Activated naive CD4-positive, alpha-beta T cell treated with anti-CD3 and anti-CD28 coated beads, Interleukin-2, amount 50 U/mL, for 24 hours (primary cell): ENCODE results near the gene COL12A1.
"Not testable (repeated sequence)": the region's sequence is repeated elsewhere in the genome, so short reads cannot be mapped to it uniquely, and the experiment has no call there.

Experiments
- H3K27ac Mint-ChIP-seq: one replicate; pipeline ENCODE4 v1.8.0; 2021; ENCODE audit warnings: mild to moderate bottlenecking, mixed read lengths
- H3K27me3 Mint-ChIP-seq: one replicate; pipeline ENCODE4 v1.8.0; 2021; ENCODE audit warnings: mixed read lengths
- H3K36me3 Mint-ChIP-seq: one replicate; pipeline ENCODE4 v1.8.0; 2021; ENCODE audit warnings: mixed read lengths
- H3K4me1 Mint-ChIP-seq: one replicate; pipeline ENCODE4 v1.8.0; 2021; ENCODE audit warnings: mixed read lengths
- H3K4me3 Mint-ChIP-seq: one replicate; pipeline ENCODE4 v1.8.0; 2021; ENCODE audit warnings: mild to moderate bottlenecking, mixed read lengths
- H3K9me3 Mint-ChIP-seq: one replicate; pipeline ENCODE4 v1.8.0; 2021; ENCODE audit warnings: mixed read lengths

COL12A1 gene

GRCh38 chr6:75204217-75204958 is 1.5 kb downstream of the COL12A1 start:
- no peaks in the 10 kb centered on the region for H3K9me3 Mint-ChIP-seq
- peaks cover 61% of the 10 kb centered on the region for H3K4me1 Mint-ChIP-seq
- no peaks in the 10 kb centered on the region for H3K36me3 Mint-ChIP-seq
- H3K4me3 Mint-ChIP-seq, result peak overlapping the region; percentile 77
- no peak overlapping the region for H3K27ac Mint-ChIP-seq
- H3K27me3 Mint-ChIP-seq, result peaks cover 62% of the 10 kb centered on the region

DNA sequence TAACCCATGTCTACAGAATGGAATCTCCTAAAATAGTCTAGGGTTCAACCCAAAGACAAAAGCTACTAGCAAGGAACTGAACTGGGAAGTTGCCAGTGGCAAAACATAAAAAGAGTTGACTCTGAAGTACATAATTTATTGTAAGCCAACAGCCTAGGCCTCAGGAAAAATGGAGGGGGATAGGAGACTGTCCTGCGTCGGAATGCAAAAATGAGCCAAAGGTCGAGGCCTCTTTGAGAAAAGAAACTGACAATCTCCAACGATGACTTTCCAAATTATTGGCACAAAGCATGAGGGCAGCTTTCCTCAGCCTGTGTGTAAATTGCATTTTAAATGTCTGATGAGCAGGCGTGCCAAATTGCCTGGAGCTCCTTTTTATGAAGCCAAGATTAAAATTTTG is 2.1 kb downstream of the COL12A1 start:
- Mint-ChIP-seq H3K4me1 (peaks cover 56% of the 10 kb centered on the region), H3K27me3 (peaks cover 58% of the 10 kb centered on the region), H3K9me3 (no peaks in the 10 kb centered on the region), H3K27ac (no peak overlapping the region), H3K4me3 (no peak overlapping the region), H3K36me3 (no peaks in the 10 kb centered on the region)

DNA sequence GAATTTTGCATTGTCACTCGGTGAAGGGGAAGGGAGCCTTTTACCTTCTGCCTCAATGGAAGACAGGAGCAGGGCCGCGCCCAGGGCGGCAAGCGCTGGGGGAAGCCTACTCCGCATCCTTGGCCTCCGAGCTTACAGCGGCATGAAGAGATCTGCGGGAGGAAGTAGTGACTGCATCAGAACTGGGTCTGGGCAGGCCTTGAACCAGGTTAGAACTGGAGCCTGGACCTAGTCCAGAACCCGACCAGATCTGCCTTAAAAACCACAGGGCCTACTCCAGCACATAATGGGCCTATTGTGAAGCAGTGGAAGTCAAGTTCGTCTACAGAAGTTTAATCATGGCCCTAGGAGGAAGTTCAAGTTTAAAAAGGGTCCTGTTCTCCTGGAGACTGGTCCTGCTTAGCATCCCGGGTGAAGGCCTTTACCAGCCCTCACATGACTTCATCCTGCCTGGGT is 3.1 kb downstream of the COL12A1 start:
- peaks cover 55% of the 10 kb centered on the region for H3K27me3 Mint-ChIP-seq
- H3K4me1 Mint-ChIP-seq, result peaks cover 48% of the 10 kb centered on the region
- H3K4me3 Mint-ChIP-seq, result peak overlapping the region; percentile 26
- H3K9me3 Mint-ChIP-seq, result no peaks in the 10 kb centered on the region
- H3K36me3 Mint-ChIP-seq, result no peaks in the 10 kb centered on the region
- no peak overlapping the region for H3K27ac Mint-ChIP-seq

GRCh38 chr6:75201901-75202672 is 3.8 kb downstream of the COL12A1 start:
- H3K4me1 Mint-ChIP-seq, result peaks cover 42% of the 10 kb centered on the region
- H3K4me3 Mint-ChIP-seq, result peak overlapping the region; percentile 26
- H3K9me3 Mint-ChIP-seq, result no peaks in the 10 kb centered on the region
- no peaks in the 10 kb centered on the region for H3K36me3 Mint-ChIP-seq
- peaks cover 49% of the 10 kb centered on the region for H3K27me3 Mint-ChIP-seq
- H3K27ac Mint-ChIP-seq, result no peak overlapping the region

DNA sequence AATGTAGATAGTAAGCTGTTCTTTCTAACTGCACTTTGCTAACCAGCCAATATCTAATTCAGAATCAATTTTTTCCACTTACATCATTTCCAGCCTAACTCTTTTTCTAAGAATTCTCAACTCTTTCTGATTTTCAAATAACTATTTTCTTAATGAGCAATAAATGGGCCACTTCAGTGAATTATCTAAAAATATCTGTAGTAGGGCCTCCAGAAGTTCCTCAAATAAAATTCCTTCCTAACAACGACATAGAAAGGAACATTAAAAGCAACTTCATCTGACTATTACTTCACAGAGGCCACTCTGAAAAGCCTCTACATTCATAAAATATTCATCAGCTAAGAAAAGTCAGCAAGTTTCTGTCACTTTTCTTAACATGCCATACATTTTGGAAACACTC is 4.8 kb downstream of the COL12A1 start:
- peaks cover 32% of the 10 kb centered on the region for H3K4me1 Mint-ChIP-seq
- no peaks in the 10 kb centered on the region for H3K9me3 Mint-ChIP-seq
- no peaks in the 10 kb centered on the region for H3K36me3 Mint-ChIP-seq
- no peak overlapping the region for H3K4me3 Mint-ChIP-seq
- H3K27me3 Mint-ChIP-seq, result peaks cover 46% of the 10 kb centered on the region
- H3K27ac Mint-ChIP-seq, result no peak overlapping the region

DNA sequence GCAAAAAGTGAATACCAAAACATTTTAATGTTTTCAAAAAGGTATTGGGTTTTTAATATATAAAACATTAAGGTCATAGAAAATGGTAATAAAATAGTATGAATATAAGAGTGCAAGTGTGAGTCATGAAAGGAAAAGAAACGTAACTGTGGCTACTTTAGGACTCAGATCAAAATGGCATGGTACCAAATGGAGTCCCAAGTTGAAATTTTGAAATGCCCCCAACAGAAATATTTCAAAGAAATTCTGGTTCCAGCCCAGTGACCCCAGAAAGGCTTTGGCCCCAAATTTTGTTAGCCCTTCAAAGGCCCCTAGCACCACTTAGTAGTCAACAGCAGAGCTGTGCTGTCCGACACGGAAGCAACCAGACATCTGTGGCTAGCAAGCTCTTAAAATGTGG is 6.0 kb downstream of the COL12A1 start:
- H3K4me1 Mint-ChIP-seq, result peaks cover 23% of the 10 kb centered on the region
- H3K36me3 Mint-ChIP-seq, result no peaks in the 10 kb centered on the region
- no peak overlapping the region for H3K4me3 Mint-ChIP-seq
- H3K27me3 Mint-ChIP-seq, result peaks cover 39% of the 10 kb centered on the region
- no peak overlapping the region for H3K27ac Mint-ChIP-seq
- no peaks in the 10 kb centered on the region for H3K9me3 Mint-ChIP-seq

GRCh38 chr6:75196081-75196687 is 9.7 kb downstream of the COL12A1 start:
- H3K4me1 Mint-ChIP-seq, result no peaks in the 10 kb centered on the region
- H3K9me3 Mint-ChIP-seq, result no peaks in the 10 kb centered on the region
- no peaks in the 10 kb centered on the region for H3K36me3 Mint-ChIP-seq
- no peak overlapping the region for H3K27ac Mint-ChIP-seq
- peaks cover 11% of the 10 kb centered on the region for H3K27me3 Mint-ChIP-seq
- H3K4me3 Mint-ChIP-seq, result no peak overlapping the region

GRCh38 chr6:75188221-75188925 is 17.5 kb downstream of the COL12A1 start:
- Mint-ChIP-seq H3K4me1 (no peaks in the 10 kb centered on the region), H3K9me3 (no peaks in the 10 kb centered on the region), H3K4me3 (no peak overlapping the region), H3K27ac (no peak overlapping the region), H3K27me3 (peaks cover 15% of the 10 kb centered on the region), H3K36me3 (no peaks in the 10 kb centered on the region)

DNA sequence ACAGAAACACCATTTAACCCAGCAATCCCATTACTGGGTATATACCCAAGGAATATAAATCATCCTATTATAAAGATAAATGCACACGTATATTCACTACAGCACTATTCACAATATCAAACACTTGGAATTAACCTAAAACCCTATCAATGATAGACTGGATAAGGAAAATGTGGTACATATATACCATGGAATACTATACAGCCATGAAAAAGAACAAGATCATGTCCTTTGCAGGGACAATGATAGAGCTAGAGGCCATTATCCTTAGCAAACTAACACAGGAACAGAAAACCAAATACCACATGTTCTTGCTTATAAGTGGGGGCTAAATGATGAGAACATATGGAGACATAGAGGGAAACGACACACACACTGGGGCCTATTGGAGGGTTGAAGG is 19.3 kb downstream of the COL12A1 start:
- not testable (repeated sequence) for H3K27ac Mint-ChIP-seq, H3K9me3 Mint-ChIP-seq, H3K36me3 Mint-ChIP-seq, H3K4me1 Mint-ChIP-seq, H3K4me3 Mint-ChIP-seq
- H3K27me3 Mint-ChIP-seq, result peaks cover 22% of the 10 kb centered on the region

DNA sequence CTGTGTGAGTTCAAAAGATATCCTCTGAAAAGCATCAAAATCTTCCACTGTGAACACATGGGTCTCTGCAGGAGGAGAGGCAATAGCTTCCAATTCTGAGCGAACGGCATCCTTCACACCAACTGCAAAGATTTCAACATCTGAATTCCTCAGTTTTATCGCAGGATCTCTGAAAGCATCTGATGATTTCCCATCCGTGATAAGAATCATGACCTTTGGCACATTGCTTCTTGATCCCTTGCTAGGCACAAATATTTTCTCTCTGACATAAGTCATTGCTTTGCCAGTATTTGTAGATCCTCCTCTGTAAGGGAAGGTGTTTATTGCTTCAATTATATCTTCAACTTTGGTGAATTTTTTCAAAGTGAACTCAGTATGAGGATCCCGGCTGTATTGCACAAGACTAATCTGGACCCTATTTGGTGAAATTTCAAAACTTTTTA is 22.7 kb downstream of the COL12A1 start:
- peaks cover 21% of the 10 kb centered on the region for H3K27me3 Mint-ChIP-seq
- H3K27ac Mint-ChIP-seq, result no peak overlapping the region
- no peaks in the 10 kb centered on the region for H3K36me3 Mint-ChIP-seq
- H3K4me1 Mint-ChIP-seq, result no peaks in the 10 kb centered on the region
- H3K9me3 Mint-ChIP-seq, result no peaks in the 10 kb centered on the region
- H3K4me3 Mint-ChIP-seq, result no peak overlapping the region

DNA sequence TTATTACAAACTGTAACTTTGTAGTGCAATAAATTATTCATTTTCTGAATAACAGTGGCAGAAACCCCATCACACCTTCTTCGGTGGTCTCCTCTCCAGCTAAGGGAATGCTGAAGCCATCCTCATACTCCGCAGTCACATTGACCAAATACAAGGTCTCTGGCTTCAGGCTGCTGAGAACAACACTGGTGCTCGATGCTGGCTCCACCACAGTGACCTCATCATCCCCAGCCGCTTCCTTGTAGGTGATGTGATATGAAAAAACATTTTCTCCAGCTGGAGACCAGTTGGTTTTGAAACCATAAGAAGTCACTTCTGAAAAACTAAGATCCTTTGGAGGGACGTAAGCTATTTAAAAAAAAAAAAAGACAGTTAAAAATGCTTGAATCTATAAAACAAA is 25.0 kb downstream of the COL12A1 start:
- Mint-ChIP-seq H3K4me1 (no peaks in the 10 kb centered on the region), H3K27ac (no peak overlapping the region), H3K9me3 (no peaks in the 10 kb centered on the region), H3K36me3 (no peaks in the 10 kb centered on the region), H3K27me3 (peaks cover 26% of the 10 kb centered on the region), H3K4me3 (no peak overlapping the region)

GRCh38 chr6:75178757-75179156 is 27.1 kb downstream of the COL12A1 start:
- Mint-ChIP-seq H3K4me3 (no peak overlapping the region), H3K36me3 (no peaks in the 10 kb centered on the region), H3K27ac (no peak overlapping the region), H3K9me3 (no peaks in the 10 kb centered on the region), H3K4me1 (no peaks in the 10 kb centered on the region), H3K27me3 (peaks cover 21% of the 10 kb centered on the region)

GRCh38 chr6:75176076-75176582 is 29.7 kb downstream of the COL12A1 start:
- peaks cover 15% of the 10 kb centered on the region for H3K27me3 Mint-ChIP-seq
- no peaks in the 10 kb centered on the region for H3K9me3 Mint-ChIP-seq
- no peak overlapping the region for H3K4me3 Mint-ChIP-seq
- H3K27ac Mint-ChIP-seq, result no peak overlapping the region
- no peaks in the 10 kb centered on the region for H3K4me1 Mint-ChIP-seq
- H3K36me3 Mint-ChIP-seq, result no peaks in the 10 kb centered on the region

DNA sequence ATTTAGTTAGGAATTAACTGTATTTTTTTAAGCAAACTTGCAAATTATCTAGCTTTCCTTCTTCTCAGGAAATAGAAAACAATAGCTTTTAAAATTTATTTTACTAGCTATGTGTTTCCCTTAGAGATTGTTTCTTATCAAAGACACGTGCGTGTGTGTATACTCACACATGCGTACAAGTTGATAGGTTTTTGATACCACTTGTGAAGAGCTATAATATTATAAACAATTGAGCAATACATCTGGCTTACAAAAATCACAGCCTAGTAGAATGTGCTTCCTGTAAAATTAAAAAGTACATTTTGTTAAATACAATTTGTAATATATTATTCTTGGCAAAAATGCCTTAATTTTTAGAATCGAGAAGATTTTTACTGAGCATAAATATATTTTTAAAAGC is 33.9 kb downstream of the COL12A1 start:
- Mint-ChIP-seq H3K27me3 (peaks cover 21% of the 10 kb centered on the region), H3K9me3 (no peaks in the 10 kb centered on the region), H3K4me1 (no peaks in the 10 kb centered on the region), H3K36me3 (no peaks in the 10 kb centered on the region), H3K27ac (no peak overlapping the region), H3K4me3 (no peak overlapping the region)

DNA sequence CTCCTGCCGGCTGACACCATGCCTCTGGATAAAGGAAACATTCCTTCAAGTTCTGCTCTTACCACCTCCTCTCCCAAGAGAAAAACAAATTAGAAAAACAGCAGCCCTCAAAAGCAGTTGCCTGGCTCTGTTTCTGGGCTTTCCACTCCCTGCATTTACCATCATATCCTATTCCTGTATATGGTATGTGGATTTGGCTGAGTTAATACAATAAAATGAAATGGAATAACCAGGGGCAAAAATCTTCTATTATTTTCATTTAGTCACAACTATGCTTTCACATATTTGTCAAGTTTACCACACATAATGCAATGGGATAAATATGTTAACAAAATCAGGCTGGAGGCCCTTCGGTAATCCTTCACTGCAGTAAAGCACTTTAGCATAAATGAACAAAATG is 34.3 kb downstream of the COL12A1 start:
- Mint-ChIP-seq H3K4me3 (no peak overlapping the region), H3K4me1 (no peaks in the 10 kb centered on the region), H3K9me3 (no peaks in the 10 kb centered on the region), H3K36me3 (no peaks in the 10 kb centered on the region), H3K27me3 (peaks cover 21% of the 10 kb centered on the region), H3K27ac (no peak overlapping the region)
